HG03060 (cell line): Measurements from ENCODE around the gene CEL.
"Not testable (repeated sequence)": the region's sequence is repeated elsewhere in the genome, so short reads cannot be mapped to it uniquely, and the experiment has no call there.

Source experiments
- ATAC-seq: cut with Tn5 transposase; IDR thresholded peaks from one replicate; pipeline ENCODE4 v1.9.1; 2021; ENCODE audit warnings: low read depth, moderate number of reproducible peaks; ENCODE audit not compliant: unreplicated experiment

CEL gene

GRCh38 chr9:133046196-133046899 is 15.4 kb upstream of the CEL start:
- ATAC-seq = no peak

GRCh38 chr9:133046900-133047295 is 14.9 kb upstream of the CEL start:
- no peak for ATAC-seq

- ATAC-seq = no peak
These were observed 13.2 kb upstream of the CEL start for GRCh38 chr9:133048595-133048994.

- no peak for ATAC-seq
These were observed 12.7 kb upstream of the CEL start for GRCh38 chr9:133049043-133049442.

- ATAC-seq = no peak
These were observed 11.6 kb upstream of the CEL start for GRCh38 chr9:133050142-133050541.

GRCh38 chr9:133050781-133051180 is 11.0 kb upstream of the CEL start:
- no peak for ATAC-seq

- no peak for ATAC-seq
These were observed 10.4 kb upstream of the CEL start for GRCh38 chr9:133051281-133051900.

- no peak for ATAC-seq
These were observed 9.7 kb upstream of the CEL start for GRCh38 chr9:133051966-133052539.

GRCh38 chr9:133054194-133054890 is 7.4 kb upstream of the CEL start:
- ATAC-seq = no peak

GRCh38 chr9:133054966-133055365 is 6.8 kb upstream of the CEL start:
- ATAC-seq = no peak

- ATAC-seq = no peak
These were observed 5.9 kb upstream of the CEL start for GRCh38 chr9:133055788-133056420.

GRCh38 chr9:133056533-133056932 is 5.2 kb upstream of the CEL start:
- no peak for ATAC-seq

GRCh38 chr9:133057006-133057405 is 4.8 kb upstream of the CEL start:
- ATAC-seq = no peak

GRCh38 chr9:133057553-133057952 is 4.2 kb upstream of the CEL start:
- no peak for ATAC-seq

- ATAC-seq = no peak
These were observed 3.7 kb upstream of the CEL start for GRCh38 chr9:133058071-133058470.

GRCh38 chr9:133058550-133059320 is 3.0 kb upstream of the CEL start:
- ATAC-seq = no peak

- ATAC-seq = no peak
These were observed 2.2 kb upstream of the CEL start for GRCh38 chr9:133059623-133060022.

GRCh38 chr9:133060417-133060841 is 1.4 kb upstream of the CEL start:
- no peak for ATAC-seq

GRCh38 chr9:133061019-133061763 is 590 bp upstream of the CEL start:
- not testable (repeated sequence) for ATAC-seq
